ENCODE results near the gene ARPC5L.
A peak's percentile ranks its signal among the peaks of the same experiment; 100 is the strongest.

Gene ARPC5L

DNA sequence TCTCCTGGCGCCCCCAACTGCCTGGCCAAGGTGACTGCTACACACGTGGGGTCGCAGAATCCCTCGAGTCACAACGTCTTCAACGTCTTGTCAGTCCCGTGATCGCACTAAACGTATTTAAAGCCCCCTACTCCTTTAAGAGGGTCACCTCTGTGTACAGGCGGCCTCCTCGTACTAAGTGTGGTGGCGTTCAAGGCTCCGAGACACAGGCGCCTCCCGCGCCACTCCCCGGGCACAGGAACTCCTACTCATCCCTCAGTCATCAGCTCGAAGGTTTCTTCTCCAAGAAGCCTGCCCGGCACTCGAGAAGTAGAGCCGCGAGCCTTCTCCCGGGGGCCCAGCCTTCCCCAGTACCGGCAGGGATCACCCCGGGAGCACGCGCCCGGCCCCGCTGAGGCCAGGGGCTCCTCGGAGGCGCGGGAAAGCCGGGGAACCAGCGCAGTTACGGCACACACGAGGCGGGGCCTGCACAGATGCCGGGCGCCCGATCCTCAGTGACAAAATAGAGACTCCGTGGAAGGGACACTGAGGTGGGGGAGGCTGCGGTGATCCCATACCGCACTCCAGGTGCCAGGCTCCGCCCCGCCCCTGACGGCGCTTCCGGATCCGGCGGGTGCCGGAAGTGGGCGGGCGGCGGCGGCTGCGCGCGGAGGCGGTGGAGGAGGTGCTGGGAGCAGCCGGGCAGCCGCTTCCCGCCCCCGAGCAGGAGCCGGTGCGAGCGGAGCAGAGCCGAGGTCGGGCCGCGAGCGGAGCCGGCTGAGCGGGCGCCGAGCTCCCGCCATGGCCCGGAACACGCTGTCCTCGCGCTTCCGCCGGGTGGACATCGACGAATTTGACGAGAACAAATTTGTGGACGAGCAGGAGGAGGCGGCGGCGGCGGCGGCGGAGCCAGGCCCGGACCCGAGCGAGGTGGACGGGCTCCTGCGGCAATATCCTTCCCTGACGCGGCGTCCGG is 6.9 kb downstream of the ARPC5L start:
- DNase-seq: peak; percentile 82

DNA sequence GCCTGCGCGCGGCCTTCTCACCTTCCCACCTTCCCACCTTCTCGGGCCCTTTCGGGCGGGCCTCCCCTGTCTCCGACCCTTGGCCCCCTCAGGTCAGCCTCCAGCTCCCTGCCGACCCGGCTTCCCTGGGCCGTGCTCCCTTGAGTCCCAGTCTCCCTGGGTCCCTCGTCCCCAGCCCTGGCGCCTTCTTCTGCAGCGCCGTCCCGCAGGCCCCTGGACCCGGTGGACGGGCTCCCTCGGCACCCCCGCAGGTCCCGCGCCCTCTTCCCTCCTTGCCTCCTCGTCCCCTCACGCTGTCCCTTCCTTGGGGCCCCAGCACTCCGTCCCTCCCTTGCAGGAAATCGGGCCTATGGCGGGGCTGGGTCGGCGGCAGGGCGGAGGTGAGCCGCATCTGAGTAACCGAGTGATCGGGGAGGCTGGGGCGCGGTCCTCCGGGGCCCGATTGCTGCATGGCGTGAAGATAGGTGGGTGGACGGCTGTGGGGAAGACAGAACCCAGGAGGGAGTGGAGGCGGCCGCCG is 7.6 kb downstream of the ARPC5L start:
- no peak for DNase-seq

DNA sequence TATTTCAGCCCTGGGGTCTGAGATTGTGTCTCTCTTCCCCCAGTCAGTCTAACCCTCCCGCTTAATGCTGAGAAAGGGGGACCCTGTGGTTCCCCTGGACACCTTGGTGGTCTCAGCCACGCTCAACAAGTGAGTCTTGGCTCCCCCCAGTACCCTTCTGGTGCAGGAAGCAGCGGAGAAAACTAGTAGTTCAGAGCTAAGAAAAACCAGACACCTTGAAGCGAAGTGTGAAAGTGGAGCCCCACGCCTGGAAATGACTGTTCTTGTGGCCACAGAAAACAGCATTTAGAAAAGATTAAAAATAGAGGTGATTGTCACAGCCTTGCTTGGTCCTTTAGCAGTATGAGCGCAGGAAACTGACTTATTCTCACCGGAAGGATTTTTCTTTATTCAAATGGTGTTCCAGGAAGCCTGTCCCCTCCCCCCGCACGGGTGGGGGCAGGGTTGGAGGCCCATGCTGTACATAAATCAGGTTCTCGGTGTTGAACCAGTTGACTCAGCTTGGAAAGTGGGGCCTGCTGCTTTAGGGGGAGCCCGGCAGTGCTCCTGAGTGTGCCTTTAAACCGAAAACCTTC is 8.1 kb downstream of the ARPC5L start:
- no peak for DNase-seq

DNA sequence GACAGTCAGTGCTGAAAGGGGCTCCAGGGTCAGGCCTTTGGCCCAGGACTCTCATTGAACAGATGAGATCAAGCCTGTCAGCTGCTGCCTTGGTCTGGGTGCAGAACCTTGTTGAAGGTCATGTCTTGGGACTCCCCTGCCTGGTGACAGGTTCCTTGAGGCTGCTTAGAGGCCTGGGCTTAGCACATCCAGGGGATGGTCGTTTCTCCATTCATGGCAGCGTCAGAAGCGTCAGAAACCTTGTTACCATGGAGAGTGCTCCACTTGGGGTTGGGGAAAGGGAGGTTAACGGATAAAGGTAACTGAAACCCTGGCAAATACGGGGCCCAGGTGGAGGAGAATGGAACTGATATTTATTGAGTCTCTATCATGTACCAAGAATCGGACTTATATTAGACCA is 8.8 kb downstream of the ARPC5L start:
- DNase-seq: no peak

DNA sequence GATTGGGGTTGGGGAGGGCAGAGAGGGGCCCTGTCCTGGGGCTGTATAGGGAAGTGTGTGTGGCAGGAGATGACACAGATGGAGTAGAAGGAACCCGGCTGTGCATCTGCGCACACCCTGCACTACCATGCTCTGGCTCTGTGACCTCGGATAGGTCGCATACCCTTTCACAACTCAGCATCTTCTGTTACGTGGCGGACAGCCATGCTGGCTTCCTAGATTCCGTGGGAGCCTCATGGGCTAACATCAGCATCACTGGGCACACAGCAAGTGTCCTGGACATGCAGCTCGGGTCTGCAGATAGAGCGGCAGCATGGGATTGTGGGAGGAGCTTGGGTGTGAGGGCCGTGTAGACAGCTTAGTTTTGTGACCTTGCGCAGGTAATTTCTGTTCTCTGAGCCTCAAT is 9.2 kb downstream of the ARPC5L start:
- DNase-seq: no peak

DNA sequence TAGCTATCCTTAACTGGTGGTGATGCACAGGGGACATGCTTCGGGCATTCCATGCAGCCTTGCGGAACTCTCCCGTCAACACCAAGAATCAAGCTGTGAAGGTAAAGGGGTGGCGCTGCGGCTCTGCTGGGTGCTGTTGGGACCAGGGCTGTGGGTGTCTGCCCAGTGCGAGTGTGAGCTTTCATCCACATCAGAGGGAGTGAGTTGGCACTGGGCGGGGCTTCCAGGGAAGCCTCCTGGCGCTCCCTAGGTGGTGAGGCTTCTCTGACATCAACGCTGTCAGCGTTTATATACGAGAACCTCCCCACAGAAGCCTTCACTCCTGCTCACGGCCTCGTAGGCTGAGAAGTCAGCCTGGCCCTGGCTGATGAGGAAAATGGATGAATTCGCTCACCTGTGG is 11.7 kb downstream of the ARPC5L start:
- no peak for DNase-seq

DNA sequence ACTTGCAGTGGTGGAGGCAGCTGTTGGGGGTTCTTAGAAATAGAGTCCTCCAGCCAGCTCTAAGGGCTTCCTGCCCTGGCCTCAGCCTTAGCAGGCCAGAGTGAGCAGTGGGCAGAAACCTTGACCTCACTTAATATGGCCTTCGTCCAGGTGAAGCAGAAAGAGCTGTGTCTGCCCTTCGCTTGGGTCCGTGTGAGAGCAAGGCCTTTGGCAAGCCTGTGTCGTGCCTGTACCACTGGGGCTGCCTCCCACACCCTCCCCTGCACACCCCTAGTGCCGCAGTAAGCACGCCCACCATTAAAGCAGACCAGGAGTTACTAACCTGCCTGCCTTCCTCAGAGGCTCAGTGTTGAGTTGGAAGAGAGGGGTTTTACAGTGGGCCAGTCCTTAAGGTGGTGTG is 13.6 kb downstream of the ARPC5L start:
- no peak for DNase-seq

DNA sequence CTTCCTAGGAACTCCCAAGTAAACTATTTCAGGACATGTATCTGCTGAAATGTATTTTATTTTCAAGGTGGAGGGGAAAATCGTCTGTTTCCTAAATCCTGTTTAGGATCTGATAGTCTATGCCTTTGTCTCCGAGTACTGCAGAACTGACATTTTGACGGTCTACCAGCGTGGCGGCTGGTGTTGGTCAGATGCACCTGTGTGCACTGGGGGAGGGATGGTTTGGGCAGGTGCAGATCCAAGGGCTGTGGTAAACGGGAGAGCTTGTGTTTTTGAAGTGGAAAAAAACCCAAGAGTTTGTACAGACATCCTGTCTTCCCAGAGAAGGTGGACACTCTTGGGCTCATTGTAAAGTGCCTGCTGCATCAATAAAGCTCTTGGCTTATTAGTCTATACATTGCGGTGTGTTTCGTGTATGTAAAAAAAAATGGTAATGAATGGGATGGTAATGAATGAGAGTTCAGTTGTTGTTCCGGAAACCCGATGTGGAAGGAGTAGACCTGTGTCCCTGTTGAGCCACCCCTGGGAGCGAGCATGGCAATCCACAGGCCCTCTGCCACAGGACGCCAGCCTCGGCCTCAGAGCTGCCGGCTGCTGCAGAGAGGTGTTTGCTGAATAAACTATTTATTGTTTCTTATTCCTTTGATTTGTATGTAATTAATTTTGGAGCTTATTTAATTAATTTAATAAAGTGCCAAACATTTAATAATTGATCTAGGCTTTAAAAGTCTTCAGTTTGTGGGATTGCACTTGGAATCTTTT is 15.3 kb downstream of the ARPC5L start:
- no peak for DNase-seq

DNA sequence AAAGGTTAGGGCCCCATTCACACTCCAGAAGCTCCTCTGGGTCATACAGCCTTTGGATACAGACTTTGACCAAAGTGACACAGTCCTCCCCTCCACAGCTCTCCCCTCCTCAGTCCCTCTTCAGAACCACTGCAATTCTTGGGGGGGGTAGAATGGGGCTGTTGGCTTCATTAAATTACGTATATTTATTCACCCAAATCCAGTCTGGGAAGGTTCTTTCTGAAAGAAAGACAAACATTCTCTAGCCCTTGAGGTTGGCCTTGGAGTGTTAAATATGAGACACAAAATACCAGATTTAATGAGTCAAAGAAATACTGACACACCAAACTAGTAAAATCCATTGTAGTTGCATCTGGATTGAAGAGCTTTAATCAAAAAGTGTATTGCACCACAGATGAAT is 16.1 kb downstream of the ARPC5L start:
- no peak for DNase-seq

DNA sequence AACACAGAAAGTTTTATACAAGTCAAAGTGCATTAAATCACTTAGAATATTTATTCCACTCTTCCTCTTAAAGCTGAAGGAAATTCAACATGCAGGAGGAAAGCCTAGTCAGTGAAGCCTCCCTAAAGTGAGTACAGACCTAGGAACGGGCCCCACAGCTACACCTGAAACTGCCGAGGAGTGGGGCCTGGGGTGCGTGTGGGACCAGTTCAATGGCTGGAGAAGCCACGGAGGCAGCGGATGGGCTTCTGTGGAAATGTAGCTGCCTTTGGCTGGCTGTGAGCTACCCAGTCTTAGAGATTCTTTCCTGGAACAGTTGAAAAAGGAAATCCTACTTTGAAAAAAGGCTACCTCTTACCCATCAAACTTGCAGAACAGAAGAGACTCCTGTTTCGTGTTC is 16.6 kb downstream of the ARPC5L start:
- DNase-seq: no peak

DNA sequence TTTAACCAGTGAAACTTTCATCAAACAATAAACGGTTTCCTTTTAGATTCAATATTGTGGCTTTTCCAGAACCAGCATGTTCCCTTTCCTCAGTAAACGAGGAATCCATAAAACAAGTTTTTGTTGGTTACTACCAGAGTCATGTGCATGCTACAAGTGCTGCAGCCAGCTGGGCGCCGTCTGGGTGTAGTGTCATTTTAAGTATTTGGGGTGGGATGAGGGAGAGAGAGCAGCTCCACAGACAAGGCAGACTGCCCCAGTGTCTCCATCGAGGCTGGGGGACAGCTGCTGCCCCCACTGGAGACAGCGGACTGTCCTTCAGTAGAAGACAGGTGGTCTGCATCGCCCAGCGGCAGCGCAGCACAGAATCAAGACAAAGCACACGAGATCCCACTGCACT is 17.3 kb downstream of the ARPC5L start:
- DNase-seq: no peak

DNA sequence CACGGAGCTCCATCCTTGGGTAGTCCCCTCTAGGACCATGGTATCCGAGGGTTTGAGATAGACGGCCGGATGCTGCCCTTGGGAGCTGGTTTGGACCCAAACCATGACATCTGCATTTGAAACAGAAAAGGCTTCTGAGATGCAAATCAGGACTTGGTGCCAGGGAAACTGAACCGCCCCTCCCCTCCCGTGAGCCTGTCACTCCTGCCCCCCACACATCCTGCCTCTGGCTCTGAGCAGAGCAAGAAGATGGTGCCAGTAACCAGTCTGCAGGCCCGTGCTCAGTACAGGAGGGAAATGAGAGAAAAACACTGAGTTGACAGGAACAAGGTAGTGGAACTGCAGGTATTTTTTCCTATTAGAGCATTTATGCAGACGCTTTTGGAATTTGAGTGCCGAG is 18.6 kb downstream of the ARPC5L start:
- DNase-seq: no peak

DNA sequence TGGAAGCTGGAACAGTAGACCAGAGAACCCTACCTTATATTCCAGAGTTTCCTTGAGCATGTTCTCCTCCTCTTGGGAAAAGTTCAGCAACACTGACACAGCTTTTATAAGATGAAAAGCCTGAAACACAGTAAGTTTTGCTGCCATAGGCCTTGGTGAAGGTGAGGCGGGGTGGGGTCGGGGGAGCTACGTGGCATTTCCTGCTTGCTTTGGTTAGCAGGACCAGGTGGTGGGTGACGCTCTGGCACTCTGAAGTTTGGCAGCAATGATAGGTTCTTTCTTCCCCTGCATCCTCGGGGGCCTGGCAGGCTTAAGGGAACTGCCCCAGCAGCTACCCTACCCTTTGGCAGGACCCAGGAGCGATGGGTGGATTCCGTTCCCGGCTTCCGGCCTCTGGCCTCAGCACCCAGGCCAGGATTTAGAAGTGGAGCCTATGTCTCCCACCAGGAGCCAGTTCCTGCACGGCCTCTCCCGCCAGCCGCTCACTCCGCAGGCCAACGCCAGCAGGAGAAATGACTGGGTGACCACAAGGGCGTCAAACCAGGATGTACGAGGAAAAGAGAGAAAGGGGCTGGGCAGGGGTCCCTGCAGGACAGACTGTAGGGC is 19.3 kb downstream of the ARPC5L start:
- DNase-seq: no peak

DNA sequence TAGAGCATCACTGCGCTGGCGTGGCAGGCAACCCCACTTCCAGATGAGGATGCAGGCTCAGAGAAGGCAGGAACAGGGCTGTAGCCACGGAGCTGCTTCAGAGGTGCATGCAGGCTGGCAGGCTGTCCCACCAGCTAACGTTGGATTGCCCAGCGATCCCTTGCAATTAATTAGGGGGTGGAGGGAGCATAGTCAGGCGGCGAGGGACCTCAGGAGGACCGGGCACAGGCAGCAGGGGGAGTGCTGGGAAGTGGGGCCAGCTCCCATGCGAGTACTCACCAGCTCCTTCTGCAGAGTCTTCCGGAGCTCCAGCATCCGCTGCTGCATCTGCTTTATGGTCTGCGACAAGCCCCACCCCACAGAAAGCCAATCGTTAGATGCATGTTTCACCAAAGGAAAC is 20.3 kb downstream of the ARPC5L start:
- DNase-seq: peak; percentile 50

DNA sequence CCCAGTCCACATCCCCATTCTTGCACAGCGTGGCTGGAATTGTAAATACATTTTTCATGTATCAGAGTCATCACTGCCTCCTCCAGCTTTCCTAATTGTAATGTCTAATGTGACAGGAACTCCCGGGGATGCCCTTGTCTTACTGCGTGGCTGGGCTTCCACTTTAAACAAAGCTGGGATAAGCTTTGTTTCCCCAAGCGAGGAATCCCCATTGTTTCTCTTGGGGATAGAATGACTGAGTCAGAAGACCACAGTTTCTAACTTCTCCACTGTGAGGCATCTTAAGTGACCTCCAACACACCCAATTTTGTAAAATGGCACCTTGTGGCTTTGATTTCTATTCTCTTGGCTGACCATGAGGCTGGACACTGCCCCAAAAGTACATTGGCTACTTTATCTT is 22.4 kb downstream of the ARPC5L start:
- no peak for DNase-seq

DNA sequence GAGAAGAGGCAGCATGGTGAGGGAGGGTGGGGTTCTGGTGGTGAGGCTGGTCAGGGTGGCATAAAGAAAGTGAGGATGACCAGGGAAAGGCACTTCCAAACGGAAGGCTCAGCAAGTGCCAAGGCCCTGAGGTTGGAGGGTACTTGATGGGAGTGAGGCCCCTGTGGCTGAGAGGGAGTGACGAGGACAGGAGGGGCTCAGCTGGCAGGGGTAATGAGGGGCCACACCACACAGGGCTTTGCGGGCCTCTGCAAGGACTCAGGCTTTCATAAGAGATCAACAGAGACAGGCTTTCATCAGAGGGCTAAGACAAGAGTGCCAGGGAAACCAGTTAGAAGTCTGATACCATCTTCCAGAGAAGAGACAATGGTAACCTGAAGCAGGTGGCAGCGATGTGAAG is 23.6 kb downstream of the ARPC5L start:
- DNase-seq: no peak

DNA sequence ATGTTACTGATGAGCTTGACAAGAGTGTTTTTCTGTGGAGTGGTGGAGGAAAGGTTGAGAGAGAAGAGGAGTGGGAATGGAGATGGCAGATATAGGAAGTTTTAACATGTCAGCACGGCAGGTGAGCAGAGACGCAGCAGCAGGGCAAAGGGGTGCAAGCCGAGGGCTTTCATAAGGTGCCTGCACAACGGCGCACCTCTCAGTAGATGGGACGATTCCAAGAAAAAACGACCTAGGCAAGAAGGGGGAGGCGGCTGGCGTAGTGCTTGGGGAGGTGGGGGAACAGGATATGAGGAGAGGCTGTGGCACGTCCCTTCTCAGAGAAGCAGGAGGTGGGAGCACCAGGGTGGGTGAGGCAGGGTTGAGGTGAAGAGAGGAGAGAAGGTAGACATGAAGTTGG is 24.5 kb downstream of the ARPC5L start:
- no peak for DNase-seq

DNA sequence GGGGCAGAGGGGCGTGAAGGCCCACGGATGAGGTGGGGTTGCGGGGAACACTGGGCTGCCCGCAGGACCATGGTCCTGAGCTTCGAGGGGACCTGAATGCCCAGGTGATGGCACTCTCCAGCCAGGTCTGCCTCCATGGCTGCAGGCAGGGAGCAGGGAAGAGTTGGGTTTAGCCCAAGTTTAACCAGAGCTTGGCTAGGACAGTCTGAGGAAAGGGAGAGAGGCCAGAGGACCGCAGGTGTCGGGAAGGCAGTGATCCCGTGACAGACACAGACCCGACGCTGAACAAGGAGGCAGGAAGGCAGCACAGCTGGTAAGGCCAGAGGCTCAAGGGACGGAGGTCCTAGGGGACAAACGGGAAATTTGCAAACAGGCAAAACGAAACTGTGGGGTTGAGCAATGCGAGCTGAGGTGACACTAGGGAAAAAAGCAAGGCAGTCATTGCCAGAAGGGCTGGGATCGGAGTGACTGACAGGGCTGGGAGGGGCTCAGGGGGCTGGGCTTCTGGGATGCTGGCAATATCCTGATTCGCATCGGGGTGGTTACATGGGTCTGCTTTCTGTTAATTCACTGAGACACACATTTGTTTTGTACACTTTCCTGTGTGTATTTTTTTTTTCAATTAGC is 25.0 kb downstream of the ARPC5L start:
- no peak for DNase-seq

DNA sequence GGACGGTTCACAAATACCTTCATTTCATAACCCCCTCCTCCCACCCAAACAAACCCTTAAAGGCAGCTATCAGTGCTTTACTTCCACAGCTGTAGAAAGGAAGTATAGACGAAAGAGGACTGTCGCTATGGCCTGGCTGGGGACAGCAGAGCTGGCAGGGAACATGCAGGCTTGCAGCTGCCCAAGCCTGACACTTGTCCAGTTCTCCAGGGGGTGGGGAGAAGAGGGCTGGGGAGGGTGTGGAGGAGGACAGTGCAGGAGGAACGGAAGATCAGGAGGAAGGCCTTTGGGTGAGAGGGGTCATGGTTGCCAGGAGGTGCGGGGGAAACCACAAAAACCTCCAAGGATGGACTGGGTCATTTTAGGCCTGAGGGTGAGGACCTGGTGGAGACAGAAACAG is 25.9 kb downstream of the ARPC5L start:
- no peak for DNase-seq

DNA sequence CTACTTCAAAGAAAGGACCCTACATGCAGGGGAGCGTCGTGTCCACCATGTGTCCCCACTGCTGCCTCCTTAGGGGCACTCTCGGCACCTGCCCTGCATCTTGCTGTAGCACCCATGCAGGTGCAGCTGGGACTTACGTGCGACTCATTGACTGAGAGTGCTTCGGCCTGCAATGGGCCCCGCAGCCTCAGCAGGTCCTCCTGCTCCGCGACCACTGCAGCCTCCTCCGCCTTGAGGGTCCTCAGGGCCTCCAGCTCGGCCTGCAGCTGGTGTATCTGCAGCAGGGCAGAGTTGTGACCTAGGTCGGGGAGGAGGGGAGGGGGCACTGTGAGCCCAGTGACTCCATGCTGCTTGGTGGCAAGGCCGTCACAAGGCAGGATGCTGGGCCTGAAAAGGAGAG is 27.1 kb downstream of the ARPC5L start:
- no peak for DNase-seq

DNA sequence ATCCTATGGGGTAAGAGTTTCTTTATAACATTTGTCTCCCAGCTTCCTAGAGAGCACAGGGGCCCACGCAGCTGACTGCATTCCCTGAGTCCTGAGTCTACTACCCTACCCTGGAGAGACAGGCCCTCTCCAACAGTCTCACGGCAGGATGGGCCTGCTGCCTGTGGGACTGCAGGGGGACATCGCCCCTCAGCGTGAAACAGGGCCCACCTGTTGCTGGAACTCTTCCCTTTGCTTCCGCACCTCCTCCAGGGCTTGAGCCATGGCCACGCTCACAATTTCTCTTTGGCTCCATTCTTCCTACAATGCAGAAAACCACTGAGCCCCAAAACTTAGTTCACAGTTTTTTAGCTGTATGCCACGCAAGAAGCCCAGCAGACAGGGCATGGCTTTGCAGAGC is 28.2 kb downstream of the ARPC5L start:
- DNase-seq: no peak

DNA sequence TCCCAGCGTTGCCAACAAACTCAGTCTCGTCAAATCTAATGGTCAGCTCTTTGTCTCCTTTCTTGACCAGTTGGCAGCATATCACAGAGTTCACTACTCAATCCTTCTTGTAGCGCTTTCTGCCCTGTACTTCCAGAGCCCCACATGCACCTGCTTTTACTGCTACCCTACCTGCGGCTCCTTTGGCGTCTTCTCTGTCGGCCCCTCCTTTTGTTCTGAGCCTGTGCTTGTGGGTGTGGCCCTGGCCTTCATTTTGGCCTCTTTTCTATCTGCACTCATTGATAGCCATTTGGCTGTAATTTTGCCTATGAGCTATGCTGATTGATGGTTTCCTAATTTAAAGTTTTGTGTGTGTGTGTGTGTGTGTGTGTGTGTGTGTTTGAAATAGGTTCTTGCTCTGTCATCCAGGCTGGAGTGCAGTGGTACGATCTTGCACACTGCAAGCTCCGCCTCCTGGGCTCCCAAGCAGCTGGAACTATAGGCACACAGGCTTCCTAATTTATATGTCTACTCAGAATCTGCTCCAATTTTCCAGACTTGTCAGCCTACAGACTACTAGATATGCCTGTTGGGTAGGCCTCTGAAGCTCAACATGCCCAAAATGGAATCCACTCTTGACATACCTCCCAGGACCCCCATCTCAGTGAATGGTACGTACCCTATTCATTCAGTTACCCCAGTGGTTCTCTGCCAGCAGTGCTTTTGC is 32.3 kb downstream of the ARPC5L start:
- no peak for DNase-seq

Data from NCI-H2171 treated with DMSO at 0.1 percent for 48 hours (cell line).